ENCODE results near the gene ATOH8.

DNA sequence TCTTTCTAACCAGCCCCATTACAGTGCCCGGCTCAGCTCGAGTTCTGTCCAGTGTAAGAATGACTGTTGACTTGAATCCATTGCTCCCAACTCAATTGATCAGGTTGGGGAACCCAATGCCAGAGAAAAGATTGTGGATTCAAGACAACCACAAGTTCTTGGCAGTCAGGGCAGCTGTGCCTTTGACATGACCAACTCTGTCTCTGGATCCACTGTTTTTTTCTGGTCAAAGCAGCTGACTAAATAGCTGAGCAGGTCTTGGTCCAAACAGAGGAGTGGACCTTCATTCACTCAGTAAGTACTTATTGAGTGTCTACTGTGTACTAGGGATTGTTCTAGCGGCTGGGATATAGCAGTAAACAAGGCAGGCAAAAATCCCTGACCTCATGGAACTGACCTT is 6.3 kb upstream of the ATOH8 start:
- TF ChIP-seq, protein P1, sequence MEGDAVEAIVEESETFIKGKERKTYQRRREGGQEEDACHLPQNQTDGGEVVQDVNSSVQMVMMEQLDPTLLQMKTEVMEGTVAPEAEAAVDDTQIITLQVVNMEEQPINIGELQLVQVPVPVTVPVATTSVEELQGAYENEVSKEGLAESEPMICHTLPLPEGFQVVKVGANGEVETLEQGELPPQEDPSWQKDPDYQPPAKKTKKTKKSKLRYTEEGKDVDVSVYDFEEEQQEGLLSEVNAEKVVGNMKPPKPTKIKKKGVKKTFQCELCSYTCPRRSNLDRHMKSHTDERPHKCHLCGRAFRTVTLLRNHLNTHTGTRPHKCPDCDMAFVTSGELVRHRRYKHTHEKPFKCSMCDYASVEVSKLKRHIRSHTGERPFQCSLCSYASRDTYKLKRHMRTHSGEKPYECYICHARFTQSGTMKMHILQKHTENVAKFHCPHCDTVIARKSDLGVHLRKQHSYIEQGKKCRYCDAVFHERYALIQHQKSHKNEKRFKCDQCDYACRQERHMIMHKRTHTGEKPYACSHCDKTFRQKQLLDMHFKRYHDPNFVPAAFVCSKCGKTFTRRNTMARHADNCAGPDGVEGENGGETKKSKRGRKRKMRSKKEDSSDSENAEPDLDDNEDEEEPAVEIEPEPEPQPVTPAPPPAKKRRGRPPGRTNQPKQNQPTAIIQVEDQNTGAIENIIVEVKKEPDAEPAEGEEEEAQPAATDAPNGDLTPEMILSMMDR (IDR thresholded peaks at IDR 0.05; ENCODE audit: low read depth, low read length, poor library complexity, severe bottlenecking): no peak
- no peak for TF ChIP-seq EZH2phosphoT487 (IDR thresholded peaks at IDR 0.05; ENCODE audit: borderline replicate concordance, low read length)

All from DOHH2 (cell line).